WERI-Rb-1 (cell line): ENCODE data around the gene KAZN.
A peak's percentile ranks its signal among the peaks of the same experiment; 100 is the strongest.

Experiments
- DNase-seq: peaks from one replicate; pipeline ENCODE4 v3.0.0-alpha.2; 2020
- H3K27ac ChIP-seq: fragments of 250-450 bp; sonication (Bioruptor Pico); 2 replicates; pipeline ENCODE4 v1.5.1; 2020; ENCODE audit warnings: mild to moderate bottlenecking, moderate library complexity
- H3K27me3 ChIP-seq: fragments of 250-450 bp; sonication (Bioruptor Pico); 2 replicates; pipeline ENCODE4 v1.5.1; 2021; ENCODE audit warnings: mild to moderate bottlenecking, low read depth, moderate library complexity; ENCODE audit not compliant: insufficient read depth, severe bottlenecking
- H3K36me3 ChIP-seq: fragments of 250-450 bp; sonication (Bioruptor Pico); 2 replicates; pipeline ENCODE4 v1.5.1; 2020; ENCODE audit warnings: mild to moderate bottlenecking, moderate library complexity
- H3K4me3 ChIP-seq: 2 replicates; pipeline ENCODE4 v1.5.1; 2011; ENCODE audit warnings: low read depth, mild to moderate bottlenecking, control low read depth, low read length
- H3K9me3 ChIP-seq: fragments of 250-450 bp; sonication (Bioruptor Pico); 2 replicates; pipeline ENCODE4 v1.5.1; 2021; ENCODE audit warnings: mild to moderate bottlenecking, moderate library complexity; ENCODE audit not compliant: severe bottlenecking
- TF ChIP-seq, protein P1 (sequence below): IDR thresholded peaks from 2 replicates; pipeline ENCODE4 v1.5.1; 2011; ENCODE audit warnings: low read depth, mild to moderate bottlenecking, control low read depth, inconsistent platforms, low read length

The KAZN gene

DNA sequence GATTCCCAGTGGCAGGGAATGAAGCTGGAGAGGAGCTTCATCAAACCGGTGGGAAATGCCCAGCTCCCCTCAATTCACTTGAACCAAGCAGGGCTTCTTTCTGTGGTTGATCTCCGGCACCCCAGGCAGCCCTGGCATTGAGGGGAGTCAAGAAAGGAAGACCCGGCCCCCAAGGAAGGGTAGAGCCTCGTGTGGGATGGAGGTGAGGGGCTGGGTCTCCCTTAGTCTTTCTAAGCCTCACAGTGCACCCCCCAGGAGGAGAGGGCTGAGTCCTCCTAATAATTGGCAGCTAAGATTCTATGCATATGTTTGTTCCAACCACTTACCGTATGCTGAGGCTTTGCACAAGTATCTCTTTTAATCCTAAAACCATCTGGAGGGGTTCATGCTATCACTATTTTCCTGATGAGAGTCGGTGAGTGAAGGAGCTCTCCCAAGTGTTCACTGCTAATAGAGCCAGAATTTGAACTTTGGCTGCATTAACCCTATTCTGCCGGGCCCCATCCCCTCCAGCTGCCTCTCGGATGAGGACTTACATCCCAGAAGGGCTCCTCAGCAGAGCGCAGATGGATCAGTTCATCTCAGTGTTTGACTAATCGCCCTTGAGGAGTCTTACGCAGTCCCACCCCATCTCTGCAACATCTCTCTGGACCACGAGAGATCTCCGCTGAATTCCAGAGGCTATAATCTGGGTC lies 521.9 kb downstream of the KAZN start:
- peak; percentile 86 for DNase-seq
- no peaks in the 10 kb centered on the region for H3K27me3 ChIP-seq
- TF ChIP-seq, protein P1, sequence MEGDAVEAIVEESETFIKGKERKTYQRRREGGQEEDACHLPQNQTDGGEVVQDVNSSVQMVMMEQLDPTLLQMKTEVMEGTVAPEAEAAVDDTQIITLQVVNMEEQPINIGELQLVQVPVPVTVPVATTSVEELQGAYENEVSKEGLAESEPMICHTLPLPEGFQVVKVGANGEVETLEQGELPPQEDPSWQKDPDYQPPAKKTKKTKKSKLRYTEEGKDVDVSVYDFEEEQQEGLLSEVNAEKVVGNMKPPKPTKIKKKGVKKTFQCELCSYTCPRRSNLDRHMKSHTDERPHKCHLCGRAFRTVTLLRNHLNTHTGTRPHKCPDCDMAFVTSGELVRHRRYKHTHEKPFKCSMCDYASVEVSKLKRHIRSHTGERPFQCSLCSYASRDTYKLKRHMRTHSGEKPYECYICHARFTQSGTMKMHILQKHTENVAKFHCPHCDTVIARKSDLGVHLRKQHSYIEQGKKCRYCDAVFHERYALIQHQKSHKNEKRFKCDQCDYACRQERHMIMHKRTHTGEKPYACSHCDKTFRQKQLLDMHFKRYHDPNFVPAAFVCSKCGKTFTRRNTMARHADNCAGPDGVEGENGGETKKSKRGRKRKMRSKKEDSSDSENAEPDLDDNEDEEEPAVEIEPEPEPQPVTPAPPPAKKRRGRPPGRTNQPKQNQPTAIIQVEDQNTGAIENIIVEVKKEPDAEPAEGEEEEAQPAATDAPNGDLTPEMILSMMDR = no peak
- H3K36me3 ChIP-seq = no peaks in the 10 kb centered on the region
- H3K27ac ChIP-seq = peak overlapping the region; percentile 81
- 0 out of 2 replicates have a peak overlapping the region, but pooled peaks have one; percentile 4 for H3K4me3 ChIP-seq
- no peaks in the 10 kb centered on the region for H3K9me3 ChIP-seq

GRCh38 chr1:15122331-15122730 lies 523.8 kb downstream of the KAZN start:
- Histone ChIP-seq H3K27ac (no peak overlapping the region), H3K36me3 (no peaks in the 10 kb centered on the region), H3K4me3 (no peak overlapping the region), H3K27me3 (no peaks in the 10 kb centered on the region), H3K9me3 (no peaks in the 10 kb centered on the region)
- DNase-seq = no peak
- TF ChIP-seq, protein P1 = no peak

GRCh38 chr1:15123270-15123669 lies 524.8 kb downstream of the KAZN start:
- no peaks in the 10 kb centered on the region for H3K9me3 ChIP-seq
- peak overlapping the region; percentile 28 for H3K27ac ChIP-seq
- peak; percentile 64 for DNase-seq
- TF ChIP-seq, protein P1 = no peak
- no peaks in the 10 kb centered on the region for H3K36me3 ChIP-seq
- no peak overlapping the region for H3K4me3 ChIP-seq
- no peaks in the 10 kb centered on the region for H3K27me3 ChIP-seq

- Histone ChIP-seq H3K4me3 (no peak overlapping the region), H3K9me3 (no peaks in the 10 kb centered on the region), H3K27ac (no peak overlapping the region), H3K36me3 (no peaks in the 10 kb centered on the region), H3K27me3 (no peaks in the 10 kb centered on the region)
- TF ChIP-seq, protein P1 = no peak
- no peak for DNase-seq
These were observed 525.4 kb downstream of the KAZN start for GRCh38 chr1:15123925-15124324.

- H3K27me3 ChIP-seq = no peaks in the 10 kb centered on the region
- H3K4me3 ChIP-seq = no peak overlapping the region
- no peak overlapping the region for H3K27ac ChIP-seq
- H3K9me3 ChIP-seq = no peaks in the 10 kb centered on the region
- no peak for DNase-seq
- no peaks in the 10 kb centered on the region for H3K36me3 ChIP-seq
- TF ChIP-seq, protein P1 = no peak
These were observed 526.0 kb downstream of the KAZN start for GRCh38 chr1:15124362-15125100.
